GM04503 (cell line): ENCODE results near the gene MCCC2.
"Not testable (repeated sequence)": the region's sequence is repeated elsewhere in the genome, so short reads cannot be mapped to it uniquely, and the experiment has no call there.

ENCODE experiments used
- DNase-seq: peaks from one replicate; pipeline ENCODE4 v3.0.0-alpha.2; 2012; ENCODE audit warnings: low read depth

The MCCC2 gene

GRCh38 chr5:71586941-71587765 lies at the start of gene MCCC2:
MCCC2 (plus strand) TSS chr5:71587340; CDS start chr5:71587426, 86 bp downstream.
- DNase-seq = peak; percentile 69

- no peak for DNase-seq
These were observed 49.5 kb upstream of the MCCC2 start for GRCh38 chr5:71537687-71538086.

GRCh38 chr5:71550885-71551284 lies 36.3 kb upstream of the MCCC2 start:
- DNase-seq = not testable (repeated sequence)

GRCh38 chr5:71551582-71551981 lies 35.6 kb upstream of the MCCC2 start:
- DNase-seq = not testable (repeated sequence)

- not testable (repeated sequence) for DNase-seq
These were observed 35.0 kb upstream of the MCCC2 start for GRCh38 chr5:71552026-71552749.

GRCh38 chr5:71563161-71563560 lies 24.0 kb upstream of the MCCC2 start:
- DNase-seq = no peak

GRCh38 chr5:71564895-71565294 lies 22.2 kb upstream of the MCCC2 start:
- DNase-seq = no peak

GRCh38 chr5:71569748-71570509 lies 17.2 kb upstream of the MCCC2 start:
- no peak for DNase-seq

- DNase-seq = not testable (repeated sequence)
These were observed 15.3 kb upstream of the MCCC2 start for GRCh38 chr5:71571811-71572210.

- no peak for DNase-seq
These were observed 13.5 kb upstream of the MCCC2 start for GRCh38 chr5:71573591-71573990.

GRCh38 chr5:71575588-71575987 lies 11.6 kb upstream of the MCCC2 start:
- DNase-seq = not testable (repeated sequence)

GRCh38 chr5:71576241-71576640 lies 10.9 kb upstream of the MCCC2 start:
- no peak for DNase-seq

- not testable (repeated sequence) for DNase-seq
These were observed 9.3 kb upstream of the MCCC2 start for GRCh38 chr5:71577839-71578238.

GRCh38 chr5:71582945-71583584 lies 4.1 kb upstream of the MCCC2 start:
- DNase-seq = no peak

- DNase-seq = no peak
These were observed 844 bp upstream of the MCCC2 start for GRCh38 chr5:71586052-71586940.

GRCh38 chr5:71587766-71588532 lies 809 bp downstream of the MCCC2 start:
- no peak for DNase-seq

- no peak for DNase-seq
These were observed 1.4 kb downstream of the MCCC2 start for GRCh38 chr5:71588533-71588885.

- DNase-seq = no peak
These were observed 2.8 kb downstream of the MCCC2 start for GRCh38 chr5:71589903-71590302.

- DNase-seq = no peak
These were observed 4.0 kb downstream of the MCCC2 start for GRCh38 chr5:71591100-71591499.

GRCh38 chr5:71596169-71596568 lies 9.0 kb downstream of the MCCC2 start:
- DNase-seq = no peak
